HG02970 (cell line): ENCODE results near the gene GTF2F1.
"Not testable (repeated sequence)": the region's sequence is repeated elsewhere in the genome, so short reads cannot be mapped to it uniquely, and the experiment has no call there.

Source experiments
- ATAC-seq: cut with Tn5 transposase; IDR thresholded peaks from one replicate; pipeline ENCODE4 v1.9.1; 2021; ENCODE audit warnings: mild to moderate bottlenecking, moderate library complexity, moderate number of reproducible peaks; ENCODE audit not compliant: unreplicated experiment, low FRiP score

GTF2F1 gene, protein sequence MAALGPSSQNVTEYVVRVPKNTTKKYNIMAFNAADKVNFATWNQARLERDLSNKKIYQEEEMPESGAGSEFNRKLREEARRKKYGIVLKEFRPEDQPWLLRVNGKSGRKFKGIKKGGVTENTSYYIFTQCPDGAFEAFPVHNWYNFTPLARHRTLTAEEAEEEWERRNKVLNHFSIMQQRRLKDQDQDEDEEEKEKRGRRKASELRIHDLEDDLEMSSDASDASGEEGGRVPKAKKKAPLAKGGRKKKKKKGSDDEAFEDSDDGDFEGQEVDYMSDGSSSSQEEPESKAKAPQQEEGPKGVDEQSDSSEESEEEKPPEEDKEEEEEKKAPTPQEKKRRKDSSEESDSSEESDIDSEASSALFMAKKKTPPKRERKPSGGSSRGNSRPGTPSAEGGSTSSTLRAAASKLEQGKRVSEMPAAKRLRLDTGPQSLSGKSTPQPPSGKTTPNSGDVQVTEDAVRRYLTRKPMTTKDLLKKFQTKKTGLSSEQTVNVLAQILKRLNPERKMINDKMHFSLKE

DNA sequence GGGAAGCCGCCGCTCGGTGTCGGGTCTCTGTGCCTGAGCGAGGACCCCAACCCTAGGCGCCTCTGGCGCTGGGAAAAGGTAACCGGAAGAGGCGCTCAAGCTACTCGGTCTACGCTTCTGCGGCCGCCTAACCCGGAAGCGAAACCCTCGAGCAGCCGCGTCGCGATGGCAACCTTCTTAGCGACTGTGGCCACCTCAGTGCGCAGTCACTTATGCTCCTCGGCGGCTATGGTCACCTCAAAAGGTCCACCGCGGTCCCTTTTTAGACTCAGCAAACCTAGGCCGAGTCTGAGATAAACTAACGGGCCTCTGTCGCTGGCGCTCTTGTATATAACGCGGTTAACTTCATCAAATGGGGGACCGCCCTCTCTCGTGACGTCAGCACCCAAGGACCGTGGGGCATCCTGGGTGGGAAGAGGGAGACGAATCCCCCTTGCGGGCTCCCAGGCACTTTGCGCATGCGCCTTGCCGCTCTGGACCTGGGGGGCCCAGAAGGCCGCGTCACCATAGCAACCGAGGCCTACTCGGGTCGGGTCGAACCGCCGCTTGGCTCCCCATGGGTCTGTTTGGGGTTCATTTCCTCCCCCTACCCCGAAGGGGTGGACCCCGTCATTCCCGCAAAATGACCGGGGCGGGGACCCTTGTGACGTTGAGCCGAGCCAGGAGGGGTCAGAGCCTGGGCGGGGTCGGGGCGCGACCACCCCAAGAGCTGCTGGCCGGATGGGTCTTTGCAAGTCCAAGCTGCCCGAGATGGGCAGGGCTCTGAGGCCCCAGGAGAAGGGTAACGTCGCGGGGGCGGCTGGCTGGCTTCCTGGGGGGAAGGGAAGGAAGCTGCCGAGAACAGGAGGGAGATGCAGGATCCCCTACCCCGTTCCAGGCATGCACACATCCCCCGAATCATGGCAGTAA lies at the start of gene GTF2F1:
Gene GTF2F1, minus strand, starts transcription at position 91 of the 909 bp plus-strand sequence. CDS start 169 bp downstream, outside the sequence.
- ATAC-seq, result peak; percentile 86

DNA sequence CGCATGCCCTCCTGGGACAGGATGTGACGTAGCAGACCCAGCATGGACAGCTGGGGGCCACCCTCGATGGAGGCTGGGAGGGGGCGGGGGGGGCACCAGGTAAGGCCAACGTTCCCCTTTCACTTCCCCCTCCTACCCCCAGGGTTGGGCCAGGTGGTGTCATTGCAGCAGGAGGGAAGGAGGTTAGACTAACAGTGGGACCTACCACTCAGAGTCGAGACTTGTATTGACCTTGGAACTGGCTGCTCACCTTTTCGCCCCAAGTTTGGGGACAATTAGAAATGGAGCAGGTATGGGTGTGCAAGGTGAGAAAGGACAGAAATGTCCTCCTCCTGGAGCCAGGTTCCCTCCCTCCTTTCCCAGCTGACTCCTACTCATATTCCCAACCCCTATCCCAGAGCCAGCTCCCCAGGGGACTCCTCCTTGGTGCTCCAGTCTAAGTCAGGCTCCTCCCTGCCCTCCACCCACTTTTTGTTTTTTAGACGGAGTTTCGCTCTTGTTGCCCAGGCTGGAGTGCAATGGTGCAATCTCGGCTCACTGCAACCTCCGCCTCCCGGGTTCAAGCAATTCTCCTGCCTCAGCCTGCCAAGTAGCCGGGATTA lies 49.2 kb upstream of the GTF2F1 start:
- no peak for ATAC-seq

DNA sequence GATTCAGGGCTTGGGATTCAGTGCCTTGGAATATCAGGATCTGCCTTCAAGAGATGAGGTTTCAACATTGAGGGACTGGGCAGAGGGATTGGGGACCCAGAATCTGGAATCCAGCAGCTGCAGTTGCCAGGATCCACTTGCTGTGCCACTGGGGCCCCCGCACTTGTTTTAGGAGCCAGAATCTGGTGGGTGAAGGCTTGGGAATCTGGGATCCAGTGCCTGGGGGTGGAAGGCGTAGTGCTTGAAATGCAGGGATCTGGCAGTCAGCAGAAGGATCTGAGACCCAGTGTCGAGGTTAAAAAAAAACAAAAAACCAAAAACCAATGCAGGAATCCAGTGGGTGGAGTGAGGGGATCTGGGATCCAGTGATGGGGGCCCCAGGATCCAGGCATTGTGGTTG lies 47.9 kb upstream of the GTF2F1 start:
- no peak for ATAC-seq

DNA sequence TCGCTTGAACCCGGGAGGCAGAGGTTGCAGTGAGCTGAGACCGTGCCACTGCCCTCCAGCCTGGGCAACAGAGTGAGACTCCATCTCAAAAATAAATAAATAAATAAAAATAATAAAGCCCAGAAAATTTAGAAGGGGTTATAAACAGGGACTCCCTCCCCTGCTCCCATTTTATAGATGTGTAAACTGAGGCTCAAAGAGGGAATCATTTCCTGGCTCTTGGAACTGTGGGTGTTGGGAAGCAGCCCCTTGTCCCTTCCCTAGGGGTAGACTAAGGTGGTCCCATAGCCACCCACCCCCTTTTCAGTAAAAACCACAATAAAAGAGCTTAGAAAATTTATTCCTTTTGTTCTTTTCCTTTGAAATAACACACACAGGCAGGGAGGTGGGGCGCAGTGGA lies 46.8 kb upstream of the GTF2F1 start:
- no peak for ATAC-seq

DNA sequence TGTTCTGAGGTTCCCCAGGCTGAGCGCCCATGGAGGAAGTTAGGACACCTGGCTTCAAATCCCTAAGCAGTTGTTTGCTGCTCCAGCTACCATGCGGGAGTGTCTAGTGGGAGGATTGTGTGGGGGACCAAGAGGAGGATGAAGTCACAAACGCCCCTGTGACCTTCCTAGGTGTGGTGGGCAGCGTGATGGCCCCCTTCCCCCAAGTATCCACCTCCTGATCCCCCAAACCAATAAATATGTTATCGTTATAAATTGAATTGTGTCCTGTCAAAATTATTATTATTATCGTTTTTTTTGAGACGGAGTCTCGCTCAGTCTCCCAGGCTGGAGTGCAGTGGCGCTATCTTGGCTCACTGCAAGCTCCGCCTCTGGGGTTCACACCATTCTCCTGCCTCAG lies 40.7 kb upstream of the GTF2F1 start, which contains the start of gene SLC25A41:
Gene SLC25A41, minus strand, starts transcription at position 101 of the 400 bp plus-strand sequence. Its CDS starts 70 bp downstream, at position 31.
- ATAC-seq, result no peak

DNA sequence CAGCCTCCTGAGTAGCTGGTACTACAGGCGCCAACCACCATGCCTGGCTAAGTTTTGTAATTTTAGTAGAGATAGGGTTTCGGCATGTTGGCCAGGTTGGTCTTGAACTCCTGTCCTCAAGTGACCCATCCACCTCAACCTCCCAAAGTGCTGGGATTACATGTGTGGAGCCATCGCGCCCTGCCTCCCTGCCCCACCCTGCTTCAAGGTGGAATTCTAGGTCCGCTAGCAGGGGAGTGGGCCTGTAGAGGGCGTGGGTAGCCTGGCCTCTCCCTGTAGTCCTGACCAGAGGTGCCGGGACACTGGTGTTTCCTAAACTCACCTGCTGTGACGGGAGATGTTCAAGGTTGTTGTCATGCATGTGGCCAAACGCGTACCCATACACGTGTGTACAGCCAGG lies 40.2 kb upstream of the GTF2F1 start:
- no peak for ATAC-seq

DNA sequence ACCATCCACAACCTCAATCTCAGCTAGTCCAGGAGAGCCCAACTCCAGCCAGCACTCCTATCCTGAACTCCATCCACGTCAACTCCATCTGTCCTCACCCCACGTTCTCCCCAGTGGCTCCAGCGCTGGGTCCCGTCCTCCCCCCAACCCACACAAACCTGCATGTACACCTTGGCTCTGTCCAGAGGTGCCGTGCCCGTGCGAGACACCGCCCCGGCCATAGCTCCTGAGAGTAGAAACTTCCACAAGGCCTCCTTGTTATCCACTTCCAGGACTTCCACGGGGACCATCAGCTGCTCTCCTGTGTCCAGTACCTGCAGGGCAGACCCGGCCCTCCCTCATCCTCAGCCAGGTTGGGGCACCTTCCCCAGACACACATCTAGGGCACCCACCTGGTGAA lies 38.9 kb upstream of the GTF2F1 start:
- no peak for ATAC-seq

DNA sequence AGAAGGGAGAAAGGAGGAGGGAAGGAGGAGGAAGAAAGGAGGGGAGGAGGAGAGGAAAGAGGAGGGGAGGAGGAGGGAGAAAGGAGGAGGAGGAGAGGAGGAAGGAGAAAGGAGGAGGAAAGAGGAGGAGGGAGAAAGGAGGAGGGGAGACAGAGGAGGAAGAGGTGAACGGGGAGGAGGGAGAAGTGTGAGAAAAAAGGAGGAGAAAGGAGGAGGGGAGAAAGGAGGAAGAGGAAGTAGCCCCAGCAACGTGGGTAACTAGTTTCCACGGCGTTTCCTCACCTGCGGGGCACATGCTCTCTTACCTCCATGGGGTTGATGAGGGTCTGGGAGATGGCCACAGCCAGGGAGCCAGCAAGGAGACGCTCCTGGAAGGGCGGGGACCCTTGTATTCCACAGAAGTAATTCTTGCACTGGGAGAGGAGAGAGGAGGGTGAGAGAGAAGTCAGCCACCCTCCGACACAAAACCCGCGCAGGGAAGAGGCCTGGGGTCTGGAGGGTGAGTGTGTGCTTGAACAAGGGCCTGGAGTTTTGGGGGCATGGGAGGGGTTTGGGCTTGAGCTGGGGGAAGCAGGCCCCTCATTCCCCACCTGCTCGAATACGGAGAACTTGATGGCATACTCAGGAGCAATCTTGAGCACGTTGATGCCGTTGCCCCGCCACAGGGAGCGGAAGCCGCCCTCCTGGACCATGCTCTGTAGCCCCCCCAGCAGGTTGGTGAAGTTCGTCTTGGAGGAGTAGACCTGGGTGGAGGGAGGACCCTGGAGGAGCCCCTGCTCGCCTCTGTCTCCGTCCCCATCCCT lies 36.7 kb upstream of the GTF2F1 start:
- no peak for ATAC-seq

DNA sequence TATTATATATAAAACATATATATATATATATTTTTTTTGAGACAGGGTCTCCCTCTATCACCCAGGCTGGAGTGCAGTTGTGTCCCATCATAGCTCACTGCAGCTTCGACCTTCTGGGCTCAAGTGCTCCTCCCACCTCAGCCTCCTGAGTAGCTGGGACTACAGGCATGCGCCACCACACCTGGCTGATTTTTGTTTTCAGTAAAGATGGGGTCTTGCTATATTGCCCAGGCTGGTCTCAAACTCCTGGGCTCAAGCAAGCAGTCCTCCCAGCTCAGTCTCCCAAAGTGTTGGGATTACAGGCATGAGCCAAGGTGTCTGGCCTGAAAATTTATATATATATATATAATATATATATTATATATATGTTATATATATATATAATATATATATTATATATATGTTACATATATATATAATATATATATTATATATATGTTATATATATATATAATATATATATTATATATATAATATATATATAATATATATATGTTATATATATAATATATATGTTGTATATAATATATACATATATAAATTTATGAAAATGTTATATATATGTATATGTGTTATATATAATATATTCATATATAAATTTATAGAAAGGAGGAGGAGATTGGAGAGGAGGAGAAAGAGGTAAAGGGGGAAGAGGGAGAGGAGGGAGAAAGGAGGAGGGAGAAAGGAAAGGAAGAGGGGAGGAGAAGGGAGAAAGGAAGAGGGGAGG lies 35.9 kb upstream of the GTF2F1 start:
- not testable (repeated sequence) for ATAC-seq

DNA sequence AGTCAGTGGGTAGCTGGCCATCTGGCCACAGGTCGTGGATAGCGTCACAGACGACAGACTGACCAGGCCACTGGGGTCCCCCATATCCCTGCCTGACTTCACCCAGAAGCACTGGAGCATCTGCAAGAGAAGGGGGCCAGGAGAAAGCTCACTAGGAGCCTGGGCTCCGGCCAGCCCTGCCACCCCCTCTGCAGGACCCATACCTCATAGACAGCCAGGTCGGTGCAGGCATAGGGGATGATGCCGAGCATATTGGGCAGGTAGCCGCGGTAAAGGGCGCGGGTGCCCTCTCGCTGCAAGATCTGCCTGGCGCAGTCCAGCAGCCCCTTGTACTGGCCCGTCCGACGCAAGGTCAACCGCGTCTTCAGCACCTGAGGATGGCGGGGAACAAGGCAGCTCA lies 34.2 kb upstream of the GTF2F1 start:
- no peak for ATAC-seq

DNA sequence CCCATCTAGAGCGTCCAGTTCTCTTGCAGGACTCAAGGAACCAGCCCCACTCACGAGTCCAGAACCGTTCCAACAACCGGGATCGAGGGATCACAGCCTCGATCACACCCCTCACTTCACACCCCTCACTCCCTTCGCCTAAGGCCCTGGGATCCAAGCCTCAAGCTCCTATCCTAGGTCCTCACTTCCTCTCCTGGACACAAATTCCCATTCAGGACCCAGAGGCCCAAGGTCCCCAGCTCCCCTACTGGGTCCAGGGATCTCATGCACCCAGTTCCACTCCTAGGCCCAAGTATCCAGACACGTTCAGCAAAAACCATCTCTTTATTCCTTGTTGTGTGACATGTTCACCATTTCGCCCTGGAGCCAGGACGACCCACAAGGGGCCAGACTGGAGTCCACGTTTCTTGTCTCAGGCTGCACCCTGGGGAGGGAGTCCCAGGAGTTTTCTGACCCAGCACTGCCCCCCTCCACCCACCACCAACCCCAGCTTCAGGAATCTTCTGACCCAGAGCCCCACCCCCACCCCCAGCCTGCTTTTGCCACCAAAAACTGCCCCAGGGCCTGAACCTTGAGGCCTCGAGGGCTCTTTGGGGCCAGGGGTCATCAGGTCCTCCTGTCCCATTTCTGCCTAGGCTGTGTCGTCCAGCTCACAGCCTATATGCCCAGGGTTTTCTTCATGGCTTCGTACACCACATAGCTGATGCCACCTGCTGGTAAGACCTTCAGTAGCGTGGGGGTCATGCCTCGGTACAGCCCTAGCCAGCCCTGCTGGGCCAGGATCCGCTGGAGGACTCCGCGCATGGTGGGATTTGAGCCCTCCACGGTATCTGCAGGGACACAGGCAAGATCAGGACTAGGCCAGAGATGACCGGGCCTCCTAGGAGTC lies 33.0 kb upstream of the GTF2F1 start:
- ATAC-seq, result no peak

DNA sequence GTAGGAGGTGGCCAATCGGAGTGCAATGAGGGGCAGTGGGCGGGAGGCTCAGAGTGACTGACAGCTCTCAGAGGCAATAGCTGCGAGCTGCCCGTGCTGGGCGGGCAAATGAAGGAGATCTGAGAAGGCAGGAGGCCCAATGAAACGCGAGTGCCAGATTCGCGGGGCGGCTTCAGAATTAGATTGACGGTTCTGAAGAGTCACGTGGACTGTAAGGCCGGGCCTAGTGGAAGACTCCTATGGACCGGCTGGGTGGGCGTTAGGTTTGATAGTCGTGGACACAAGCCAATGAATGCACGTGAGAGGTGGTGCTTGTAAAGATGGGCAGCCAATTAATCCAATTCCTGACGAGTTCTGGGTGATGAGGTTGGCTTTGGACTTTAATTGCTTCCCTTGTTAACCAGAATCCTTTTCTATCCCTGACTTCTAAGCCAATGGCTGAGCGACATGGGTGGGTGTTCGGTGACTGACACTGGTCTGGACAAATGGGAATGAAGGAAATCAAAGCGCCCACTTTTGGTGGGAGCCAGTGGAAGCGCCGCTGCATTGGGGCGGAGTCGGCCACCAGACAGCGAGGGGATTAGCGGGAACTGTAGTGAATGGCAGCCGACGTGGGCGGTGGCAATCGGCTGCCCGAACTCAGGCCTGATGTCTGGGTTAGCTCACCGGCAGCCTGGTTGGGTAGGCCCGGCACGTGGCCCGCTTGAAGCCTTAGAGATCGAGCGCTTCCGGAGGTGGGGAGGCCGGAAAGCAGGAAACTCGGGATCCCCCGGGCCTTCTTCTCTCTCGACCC lies 32.2 kb upstream of the GTF2F1 start:
- peak; percentile 83 for ATAC-seq

DNA sequence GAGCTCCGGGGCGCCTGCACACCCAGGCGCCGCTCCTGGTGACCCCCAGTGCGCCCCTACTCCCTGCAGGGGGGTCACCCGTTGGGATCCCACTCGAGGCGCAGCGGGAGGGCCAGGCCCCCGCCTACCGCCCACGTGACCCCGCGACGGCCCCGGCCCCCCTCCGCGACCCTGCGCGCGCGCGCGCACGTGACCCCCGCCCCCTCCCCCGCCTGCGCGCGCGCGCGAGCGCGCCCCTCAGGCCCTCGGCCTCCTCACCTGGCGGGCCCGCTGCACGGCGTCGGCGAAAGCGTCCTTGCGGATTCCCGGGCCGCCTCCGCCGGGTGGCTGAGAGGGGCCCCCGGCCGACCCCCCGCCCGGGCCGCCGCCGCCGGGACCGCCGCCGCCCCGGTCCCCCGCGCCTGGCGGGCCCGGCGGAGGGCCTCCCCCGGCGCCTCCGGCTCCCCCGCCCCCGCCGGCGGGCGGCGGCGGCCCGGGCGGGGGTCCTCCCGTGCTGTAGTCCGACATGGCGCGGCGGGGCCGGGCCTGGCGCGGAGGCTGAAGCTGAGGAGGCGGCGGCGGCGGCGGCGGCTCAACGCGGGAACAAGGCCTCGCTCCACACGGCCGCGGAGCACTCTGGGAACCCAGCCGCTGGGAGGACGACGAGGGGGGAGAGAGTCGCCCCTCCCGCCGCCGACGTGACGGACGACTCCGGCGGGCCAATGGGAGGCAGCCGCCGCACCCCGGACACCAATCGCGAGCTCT lies 31.4 kb upstream of the GTF2F1 start, which contains the start of gene KHSRP:
Gene KHSRP, minus strand, starts transcription at position 617 of the 744 bp plus-strand sequence. Its CDS starts 110 bp downstream, at position 507.
- no peak for ATAC-seq

DNA sequence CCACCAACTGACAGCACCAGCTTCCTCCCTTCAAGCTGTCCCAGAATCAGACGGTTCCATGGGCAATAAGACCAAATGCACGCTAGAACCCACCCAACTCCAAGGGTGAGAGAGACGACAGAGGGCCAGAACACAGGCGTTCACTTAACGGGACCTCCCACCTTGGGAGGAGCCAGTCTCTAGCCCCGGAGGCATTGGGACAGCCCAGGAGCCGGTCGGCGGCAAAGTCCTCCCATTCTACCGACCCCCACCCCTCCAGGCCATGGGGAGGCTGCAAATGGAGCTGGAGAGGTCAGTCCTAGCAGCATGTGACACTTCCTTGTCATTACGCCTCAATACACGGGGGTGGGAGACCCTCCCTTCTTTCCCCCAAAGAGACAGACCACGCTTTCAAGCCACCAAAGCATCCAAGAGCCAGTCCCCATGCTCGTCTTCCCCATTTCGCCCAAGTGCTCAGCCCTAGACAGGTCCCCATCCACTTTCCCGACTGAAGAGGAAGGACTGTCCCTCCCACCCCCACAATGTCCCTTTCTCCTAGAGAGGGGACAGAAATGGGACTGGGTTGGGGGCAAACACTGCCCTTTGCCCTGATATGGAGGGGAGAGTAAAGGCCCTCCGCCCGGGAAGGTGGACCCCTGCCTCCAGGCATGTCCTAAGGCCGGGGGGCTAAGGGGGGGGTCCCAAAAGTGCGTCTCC lies 30.7 kb upstream of the GTF2F1 start:
- ATAC-seq, result no peak

DNA sequence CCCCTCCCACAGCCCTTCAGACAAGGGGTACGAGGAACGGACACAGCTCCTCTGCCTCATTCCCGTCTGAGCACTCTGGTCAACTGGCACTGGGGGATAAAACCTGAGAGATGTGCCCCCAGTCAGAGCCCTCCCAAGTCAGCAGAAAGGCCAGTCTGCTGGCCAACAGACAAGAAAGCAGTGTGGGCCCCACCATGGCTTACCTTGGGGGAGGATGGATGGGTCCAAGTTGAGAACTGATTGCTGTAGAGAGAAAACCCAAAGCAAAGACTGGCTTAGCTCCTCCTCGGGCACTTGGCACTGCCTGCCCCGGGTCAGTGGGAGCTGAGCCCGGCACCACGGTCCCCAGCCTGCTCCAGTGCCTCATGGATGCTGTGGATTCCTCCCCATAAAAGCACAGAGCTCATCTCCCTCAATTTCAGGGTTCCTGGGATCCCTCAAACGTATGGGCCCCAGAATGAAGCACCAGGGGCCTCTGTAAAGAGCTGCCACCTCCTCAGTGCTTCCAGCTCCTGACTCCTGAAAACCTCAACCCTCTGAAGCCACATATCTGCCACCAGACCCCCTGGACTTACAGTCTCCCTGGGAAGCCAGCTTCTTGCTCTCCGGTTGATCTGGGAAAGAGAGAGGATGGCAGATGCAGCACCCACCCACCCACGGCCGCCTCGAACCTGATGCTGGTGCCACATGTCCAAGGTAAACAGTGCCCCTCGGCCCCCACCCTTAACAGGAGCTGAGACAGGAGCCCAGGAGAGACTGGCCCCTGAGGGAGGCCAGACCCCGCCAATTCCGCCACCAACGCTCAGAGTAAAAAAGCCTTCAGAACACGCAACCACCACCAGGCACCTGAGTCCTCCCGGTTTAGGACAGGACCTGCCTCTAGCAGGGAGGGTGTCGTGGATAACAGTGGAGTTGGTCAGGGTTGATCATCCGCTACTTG lies 28.4 kb upstream of the GTF2F1 start:
- no peak for ATAC-seq
